BJ (cell line): ENCODE data around the gene WIPF2. TPM values are rescaled to one million over a fixed set of nuclear protein-coding genes. Genes with fewer than 3 reads are reported as not detected.

ENCODE experiments used
- CTCF ChIA-PET: fragments of 350-600 bp; formaldehyde crosslinking; extraction: SDS; loops from one replicate; lab custom pipeline; 2021; ENCODE audit warnings: antibody characterized with exemption, inconsistent platforms; lab: Yijun Ruan, JAX
- POLR2A ChIA-PET: fragments of 300-600 bp; sonication (Branson Sonifier 250); formaldehyde crosslinking; extraction: SDS; loops from one replicate; lab custom pipeline; 2021; ENCODE audit warnings: antibody characterized with exemption; lab: Charles Lee
- DNase-seq: peaks from one replicate; pipeline ENCODE4 v3.0.0-alpha.2; 2011; ENCODE audit warnings: low read depth
- H3K27me3 ChIP-seq: 2 replicates; pipeline ENCODE4 v1.6.0; 2011; ENCODE audit warnings: low read length; ENCODE audit not compliant: control insufficient read depth, insufficient read depth
- H3K36me3 ChIP-seq: 2 replicates; pipeline ENCODE4 v1.5.1; 2011; ENCODE audit warnings: low read length; ENCODE audit not compliant: control insufficient read depth, insufficient read depth
- H3K4me3 ChIP-seq: 2 replicates; pipeline ENCODE4 v1.5.1; 2011; ENCODE audit warnings: low read depth, mild to moderate bottlenecking, control low read depth, low read length
- CTCF ChIP-seq: IDR thresholded peaks from 2 replicates; pipeline ENCODE4 v1.5.1; 2011; ENCODE audit warnings: low read depth, mild to moderate bottlenecking, control low read depth, inconsistent platforms, low read length, moderate library complexity; ENCODE audit not compliant: insufficient read depth
- polyA plus RNA-seq: library from polyadenylated mRNA; depleted of rRNA; stranded (reverse); fragments of >200 nt; gene quantifications from 2 replicates; pipeline ENCODE4 v1.2.3, GENCODE V29; 2011

WIPF2 gene
- polyA plus RNA-seq, 1 experiment, result 8.1 TPM

- DNase-seq, result no peak
- ChIA-PET POLR2A (no interaction called here), CTCF (no interaction called here)
- TF ChIP-seq CTCF, result no peak
- H3K36me3 ChIP-seq, result peaks cover 18% of the 10 kb centered on the region
- no peak overlapping the region for H3K4me3 ChIP-seq
- no peaks in the 10 kb centered on the region for H3K27me3 ChIP-seq
Measured at GRCh38 chr17:40264458-40265185, 45.5 kb downstream of the WIPF2 start.

GRCh38 chr17:40265337-40265736 is 46.2 kb downstream of the WIPF2 start:
- Histone ChIP-seq H3K4me3 (no peak overlapping the region), H3K27me3 (no peaks in the 10 kb centered on the region), H3K36me3 (peaks cover 19% of the 10 kb centered on the region)
- ChIA-PET POLR2A (no interaction called here), CTCF (no interaction called here)
- no peak for TF ChIP-seq CTCF
- no peak for DNase-seq

GRCh38 chr17:40266882-40267281 is 47.8 kb downstream of the WIPF2 start:
- H3K27me3 ChIP-seq, result no peaks in the 10 kb centered on the region
- POLR2A ChIA-PET, result no interaction called here
- no peak for TF ChIP-seq CTCF
- no peak overlapping the region for H3K4me3 ChIP-seq
- peaks cover 18% of the 10 kb centered on the region for H3K36me3 ChIP-seq
- DNase-seq, result no peak
- CTCF ChIA-PET, result no interaction called here

- Histone ChIP-seq H3K27me3 (no peaks in the 10 kb centered on the region), H3K4me3 (no peak overlapping the region), H3K36me3 (peaks cover 11% of the 10 kb centered on the region)
- TF ChIP-seq CTCF, result no peak
- ChIA-PET POLR2A (no interaction called here), CTCF (no interaction called here)
- no peak for DNase-seq
Measured at GRCh38 chr17:40268141-40268712, 49.1 kb downstream of the WIPF2 start.

GRCh38 chr17:40278414-40278813 is 59.3 kb downstream of the WIPF2 start:
- no peak overlapping the region for H3K4me3 ChIP-seq
- H3K36me3 ChIP-seq, result peaks cover 18% of the 10 kb centered on the region
- ChIA-PET CTCF (interaction anchor here (1.0 kb wide), 1 partner anchor 11 kb away, joined by 3 read pairs; no protein-coding TSS in a partner anchor), POLR2A (no interaction called here)
- no peaks in the 10 kb centered on the region for H3K27me3 ChIP-seq
- no peak for DNase-seq
- no peak for TF ChIP-seq CTCF
